ENCODE data around the gene ZSCAN25. TPM values are rescaled to one million over a fixed set of nuclear protein-coding genes. Genes with fewer than 3 reads are reported as not detected.
"Not testable (repeated sequence)": the region's sequence is repeated elsewhere in the genome, so short reads cannot be mapped to it uniquely, and the experiment has no call there.

Gene ZSCAN25
- total and polyA plus RNA-seq, 2 donors = 9.8 to 16.7 TPM

DNA sequence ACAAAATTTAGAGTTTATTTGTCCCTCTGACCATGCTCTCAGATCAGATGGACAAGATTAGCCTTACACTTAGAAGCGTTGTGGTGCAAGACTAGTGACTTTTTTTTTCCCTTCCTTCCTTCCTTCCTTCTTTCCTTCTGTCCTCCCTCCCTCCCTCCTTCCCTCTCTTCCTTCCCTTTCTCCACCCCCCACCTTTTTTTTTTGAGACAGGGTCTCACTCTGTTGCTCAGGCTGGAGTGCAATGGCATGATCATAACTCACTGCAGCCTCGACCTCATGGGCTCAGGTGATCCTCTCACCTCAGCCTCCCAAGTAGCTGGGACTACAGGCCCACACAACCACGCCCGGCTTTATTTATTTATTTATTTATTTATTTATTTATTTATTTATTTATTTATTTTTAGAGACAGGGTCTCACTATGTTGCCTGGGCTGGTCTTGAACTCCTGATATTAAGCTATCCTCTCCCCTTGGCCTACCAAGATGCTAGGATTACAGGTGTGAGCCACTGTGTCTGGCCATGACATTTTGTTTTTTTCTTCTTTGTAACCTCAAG is 35.9 kb upstream of the ZSCAN25 start:
- Histone ChIP-seq H3K4me3 (ENCODE audit: low read length in 2 of 2) (peak overlapping the region; percentile 52 to 57), H3K4me1 (ENCODE audit: control insufficient read depth in 2 of 2, insufficient read depth in 2 of 2, low read length in 2 of 2) (peaks cover 8 to 14% of the 10 kb centered on the region in 2 donors)
- H3K36me3 ChIP-seq (ENCODE audit: control insufficient read depth in 2 of 2, insufficient read depth in 2 of 2, low read length in 1 of 2); H3K27ac ChIP-seq (ENCODE audit: low read depth in 1 of 2, low read length in 1 of 2); H3K9me3 ChIP-seq (ENCODE audit: control insufficient read depth in 2 of 2, insufficient read depth in 1 of 2, low read length in 1 of 2); H3K27me3 ChIP-seq (ENCODE audit: control insufficient read depth in 2 of 2, insufficient read depth in 1 of 2, low read length in 1 of 2); DNase-seq (ENCODE audit: low read depth in 6 of 9, low spot score in 9 of 9): not testable (repeated sequence)
- WGBS = 65% methylated on average over 4 of the region's 4 CpGs

DNA sequence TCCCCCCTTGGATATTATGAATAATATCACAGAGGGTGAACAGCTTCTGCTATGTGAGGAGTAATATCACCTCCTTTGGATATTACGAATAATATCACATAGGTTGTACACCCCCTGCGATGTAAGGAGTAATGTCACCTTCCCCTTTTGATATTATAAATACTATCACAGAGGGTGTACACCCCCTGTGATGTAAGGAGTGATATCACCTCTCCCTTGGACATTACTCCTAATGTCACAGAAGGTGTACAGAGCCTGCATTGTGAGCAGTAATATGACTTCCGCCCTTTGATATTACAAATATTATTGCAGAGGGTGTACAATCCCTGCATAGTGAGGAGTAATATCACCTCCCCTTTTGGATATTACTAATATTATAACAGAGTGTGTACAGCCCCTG is 27.9 kb upstream of the ZSCAN25 start:
- H3K4me1 ChIP-seq (ENCODE audit: control insufficient read depth in 2 of 2, insufficient read depth in 2 of 2, low read length in 2 of 2) = no peaks in the 10 kb centered on the region
- 87% methylated on average over 3 of the region's 3 CpGs for WGBS

GRCh38 chr7:99594948-99595745 is 21.6 kb upstream of the ZSCAN25 start:
- DNase-seq (ENCODE audit: low read depth in 6 of 9, low spot score in 9 of 9) = peak in 1 of 9 donors; percentile 49
- peaks cover 0 to 8% of the 10 kb centered on the region in 2 donors for H3K9me3 ChIP-seq (ENCODE audit: control insufficient read depth in 2 of 2, insufficient read depth in 1 of 2, low read length in 1 of 2)
- H3K36me3 ChIP-seq (ENCODE audit: control insufficient read depth in 2 of 2, insufficient read depth in 2 of 2, low read length in 1 of 2) = no peaks in the 10 kb centered on the region
- 85% methylated on average over 7 of the region's 7 CpGs for WGBS
- H3K27ac ChIP-seq (ENCODE audit: low read depth in 1 of 2, low read length in 1 of 2) = no peak overlapping the region
- H3K27me3 ChIP-seq (ENCODE audit: control insufficient read depth in 2 of 2, insufficient read depth in 1 of 2, low read length in 1 of 2) = no peaks in the 10 kb centered on the region
- H3K4me1 ChIP-seq (ENCODE audit: control insufficient read depth in 2 of 2, insufficient read depth in 2 of 2, low read length in 2 of 2) = no peaks in the 10 kb centered on the region
- H3K4me3 ChIP-seq (ENCODE audit: low read length in 2 of 2) = no peak overlapping the region

More for the DNA sequence above, 27.9 kb upstream of the ZSCAN25 start:
- Histone ChIP-seq H3K36me3 (ENCODE audit: control insufficient read depth in 2 of 2, insufficient read depth in 2 of 2, low read length in 1 of 2) (no peaks in the 10 kb centered on the region), H3K4me3 (ENCODE audit: low read length in 2 of 2) (no peak overlapping the region), H3K27ac (ENCODE audit: low read depth in 1 of 2, low read length in 1 of 2) (no peak overlapping the region), H3K27me3 (ENCODE audit: control insufficient read depth in 2 of 2, insufficient read depth in 1 of 2, low read length in 1 of 2) (peaks cover 0 to 6% of the 10 kb centered on the region in 2 donors), H3K9me3 (ENCODE audit: control insufficient read depth in 2 of 2, insufficient read depth in 1 of 2, low read length in 1 of 2) (no peaks in the 10 kb centered on the region)
- DNase-seq (ENCODE audit: low read depth in 6 of 9, low spot score in 9 of 9) = peak in 1 of 9 donors; percentile 39

DNA sequence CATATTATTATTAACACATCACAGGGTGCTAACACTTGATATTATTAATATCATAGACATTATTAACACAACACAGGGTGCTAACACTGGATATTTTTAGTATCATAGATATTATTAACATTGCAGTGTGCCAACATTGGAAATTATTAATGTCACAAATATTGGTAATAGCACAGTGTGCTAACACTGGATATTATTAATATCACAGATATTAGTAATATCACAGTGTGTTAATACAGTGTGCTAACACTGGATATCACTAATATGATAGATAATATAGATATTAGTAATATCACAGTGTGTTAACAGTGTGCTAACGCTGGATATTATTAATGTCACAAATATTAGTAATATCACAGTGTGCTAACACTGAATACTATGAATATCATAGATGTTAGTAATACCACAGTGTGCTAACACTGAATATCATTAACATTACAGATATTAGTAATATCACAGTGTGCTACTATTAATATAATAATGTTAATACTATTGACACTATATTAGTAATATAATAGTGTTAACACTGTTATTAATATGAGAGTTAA is 20.3 kb upstream of the ZSCAN25 start:
- H3K27me3 ChIP-seq (ENCODE audit: control insufficient read depth in 2 of 2, insufficient read depth in 1 of 2, low read length in 1 of 2) = no peaks in the 10 kb centered on the region
- H3K9me3 ChIP-seq (ENCODE audit: control insufficient read depth in 2 of 2, insufficient read depth in 1 of 2, low read length in 1 of 2) = peaks cover 0 to 8% of the 10 kb centered on the region in 2 donors
- no peak overlapping the region for H3K4me3 ChIP-seq (ENCODE audit: low read length in 2 of 2)
- no peaks in the 10 kb centered on the region for H3K4me1 ChIP-seq (ENCODE audit: control insufficient read depth in 2 of 2, insufficient read depth in 2 of 2, low read length in 2 of 2)
- WGBS = 95% methylated on average over 1 of the region's 1 CpG
- H3K27ac ChIP-seq (ENCODE audit: low read depth in 1 of 2, low read length in 1 of 2) = no peak overlapping the region
- DNase-seq (ENCODE audit: low read depth in 6 of 9, low spot score in 9 of 9) = no peak
- no peaks in the 10 kb centered on the region for H3K36me3 ChIP-seq (ENCODE audit: control insufficient read depth in 2 of 2, insufficient read depth in 2 of 2, low read length in 1 of 2)

- Histone ChIP-seq H3K9me3 (ENCODE audit: control insufficient read depth in 2 of 2, insufficient read depth in 1 of 2, low read length in 1 of 2) (peaks cover 0 to 8% of the 10 kb centered on the region in 2 donors), H3K4me1 (ENCODE audit: control insufficient read depth in 2 of 2, insufficient read depth in 2 of 2, low read length in 2 of 2) (peaks cover 0 to 3% of the 10 kb centered on the region in 2 donors), H3K36me3 (ENCODE audit: control insufficient read depth in 2 of 2, insufficient read depth in 2 of 2, low read length in 1 of 2) (no peaks in the 10 kb centered on the region), H3K4me3 (ENCODE audit: low read length in 2 of 2) (no peak within 1 kb of the TSS), H3K27ac (ENCODE audit: low read depth in 1 of 2, low read length in 1 of 2) (no peak within 1 kb of the TSS), H3K27me3 (ENCODE audit: control insufficient read depth in 2 of 2, insufficient read depth in 1 of 2, low read length in 1 of 2) (no peaks in the 10 kb centered on the region)
- WGBS = 66% methylated on average over 34 of the region's 34 CpGs
- peak in 3 of 9 donors; percentile 48 to 57 (median 56) for DNase-seq (ENCODE audit: low read depth in 6 of 9, low spot score in 9 of 9)
Observed at GRCh38 chr7:99597762-99598501, 18.8 kb upstream of the ZSCAN25 start, which contains the start of gene TMEM225B. Gene TMEM225B (plus strand): TSS chr7:99598267. CDS start chr7:99604389, 6,122 bp downstream.

GRCh38 chr7:99599836-99600235 is 16.9 kb upstream of the ZSCAN25 start:
- H3K4me3 ChIP-seq (ENCODE audit: low read length in 2 of 2) = no peak overlapping the region
- WGBS = 93% methylated on average over 4 of the region's 4 CpGs
- H3K36me3 ChIP-seq (ENCODE audit: control insufficient read depth in 2 of 2, insufficient read depth in 2 of 2, low read length in 1 of 2) = no peaks in the 10 kb centered on the region
- no peak for DNase-seq (ENCODE audit: low read depth in 6 of 9, low spot score in 9 of 9)
- H3K9me3 ChIP-seq (ENCODE audit: control insufficient read depth in 2 of 2, insufficient read depth in 1 of 2, low read length in 1 of 2) = peaks cover 0 to 8% of the 10 kb centered on the region in 2 donors
- no peak overlapping the region for H3K27ac ChIP-seq (ENCODE audit: low read depth in 1 of 2, low read length in 1 of 2)
- no peaks in the 10 kb centered on the region for H3K27me3 ChIP-seq (ENCODE audit: control insufficient read depth in 2 of 2, insufficient read depth in 1 of 2, low read length in 1 of 2)
- peaks cover 0 to 6% of the 10 kb centered on the region in 2 donors for H3K4me1 ChIP-seq (ENCODE audit: control insufficient read depth in 2 of 2, insufficient read depth in 2 of 2, low read length in 2 of 2)

DNA sequence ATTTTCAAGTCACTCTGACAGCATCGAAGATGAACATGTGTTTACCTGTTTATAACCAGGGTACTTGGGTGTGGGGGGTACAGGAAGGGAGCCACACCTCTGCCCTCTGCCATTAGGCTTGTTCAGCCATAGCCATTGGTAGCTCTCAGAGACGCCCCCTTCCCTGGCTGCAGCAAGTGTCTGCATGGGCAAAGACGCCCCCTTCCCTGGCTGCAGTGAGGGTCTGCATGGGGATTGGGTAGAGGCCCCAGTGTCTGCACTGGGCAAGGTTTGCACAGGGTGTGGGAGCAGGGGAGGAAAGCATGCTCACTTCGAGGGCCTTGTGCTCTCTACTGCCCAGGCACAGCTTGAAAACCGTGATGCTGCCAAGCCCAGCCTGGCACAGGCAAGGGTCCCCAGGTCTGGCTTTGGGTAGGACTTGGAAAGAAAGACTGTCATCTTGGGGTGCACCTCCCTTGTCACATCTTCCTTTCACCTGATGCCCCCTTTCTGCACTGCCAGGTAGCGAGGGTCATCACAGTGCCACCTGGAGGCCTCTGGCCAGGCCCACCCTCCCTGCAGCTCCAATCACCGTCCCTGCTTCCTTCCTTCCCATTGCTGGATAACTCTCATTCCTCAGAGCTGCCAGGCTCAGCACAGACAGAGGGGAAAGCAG is 15.0 kb upstream of the ZSCAN25 start:
- H3K4me1 ChIP-seq (ENCODE audit: control insufficient read depth in 2 of 2, insufficient read depth in 2 of 2, low read length in 2 of 2) = peaks cover 0 to 6% of the 10 kb centered on the region in 2 donors
- no peaks in the 10 kb centered on the region for H3K36me3 ChIP-seq (ENCODE audit: control insufficient read depth in 2 of 2, insufficient read depth in 2 of 2, low read length in 1 of 2)
- no peak overlapping the region for H3K27ac ChIP-seq (ENCODE audit: low read depth in 1 of 2, low read length in 1 of 2)
- peaks cover 0 to 8% of the 10 kb centered on the region in 2 donors for H3K9me3 ChIP-seq (ENCODE audit: control insufficient read depth in 2 of 2, insufficient read depth in 1 of 2, low read length in 1 of 2)
- WGBS = 93% methylated on average over 7 of the region's 7 CpGs
- DNase-seq (ENCODE audit: low read depth in 6 of 9, low spot score in 9 of 9) = no peak
- peaks cover 0 to 2% of the 10 kb centered on the region in 2 donors for H3K27me3 ChIP-seq (ENCODE audit: control insufficient read depth in 2 of 2, insufficient read depth in 1 of 2, low read length in 1 of 2)
- H3K4me3 ChIP-seq (ENCODE audit: low read length in 2 of 2) = no peak overlapping the region

DNA sequence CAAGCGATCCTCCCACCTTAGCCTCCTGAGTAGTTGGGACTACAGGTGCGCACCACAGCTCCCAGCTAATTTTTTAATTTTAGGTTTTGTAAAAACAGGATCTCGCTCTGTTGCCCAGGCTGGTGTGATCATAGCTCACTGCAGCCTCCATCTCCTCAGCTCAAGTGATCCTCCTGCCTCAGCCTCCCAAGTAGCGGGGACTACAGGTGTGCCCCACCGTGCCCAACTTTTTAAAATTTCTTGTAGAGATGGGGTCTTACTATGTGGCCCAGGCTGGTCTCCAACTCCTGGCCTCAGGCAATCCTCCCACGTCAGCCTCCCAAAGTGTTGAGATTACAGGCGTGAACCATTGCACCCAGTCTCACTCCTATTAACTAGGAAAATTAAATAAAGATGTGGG is 11.2 kb upstream of the ZSCAN25 start:
- Histone ChIP-seq H3K36me3 (ENCODE audit: control insufficient read depth in 2 of 2, insufficient read depth in 2 of 2, low read length in 1 of 2) (no peaks in the 10 kb centered on the region), H3K4me3 (ENCODE audit: low read length in 2 of 2) (no peak overlapping the region), H3K4me1 (ENCODE audit: control insufficient read depth in 2 of 2, insufficient read depth in 2 of 2, low read length in 2 of 2) (peaks cover 0 to 6% of the 10 kb centered on the region in 2 donors), H3K27me3 (ENCODE audit: control insufficient read depth in 2 of 2, insufficient read depth in 1 of 2, low read length in 1 of 2) (peaks cover 0 to 2% of the 10 kb centered on the region in 2 donors), H3K27ac (ENCODE audit: low read depth in 1 of 2, low read length in 1 of 2) (no peak overlapping the region), H3K9me3 (ENCODE audit: control insufficient read depth in 2 of 2, insufficient read depth in 1 of 2, low read length in 1 of 2) (no peaks in the 10 kb centered on the region)
- no peak for DNase-seq (ENCODE audit: low read depth in 6 of 9, low spot score in 9 of 9)
- 98% methylated on average over 7 of the region's 7 CpGs for WGBS

All from thymus (tissue), 11 donors.